Inflammatory macrophage (primary cell): ENCODE measurements around the gene GPA33.

Experiments used
- DNase-seq, 2 donors: peaks; one replicate each; pipeline ENCODE4 v3.0.0-alpha.2; 2020 to 2022

GPA33 gene

GRCh38 chr1:167086033-167086432, 4.1 kb downstream of the GPA33 start:
- no peak for DNase-seq

DNA sequence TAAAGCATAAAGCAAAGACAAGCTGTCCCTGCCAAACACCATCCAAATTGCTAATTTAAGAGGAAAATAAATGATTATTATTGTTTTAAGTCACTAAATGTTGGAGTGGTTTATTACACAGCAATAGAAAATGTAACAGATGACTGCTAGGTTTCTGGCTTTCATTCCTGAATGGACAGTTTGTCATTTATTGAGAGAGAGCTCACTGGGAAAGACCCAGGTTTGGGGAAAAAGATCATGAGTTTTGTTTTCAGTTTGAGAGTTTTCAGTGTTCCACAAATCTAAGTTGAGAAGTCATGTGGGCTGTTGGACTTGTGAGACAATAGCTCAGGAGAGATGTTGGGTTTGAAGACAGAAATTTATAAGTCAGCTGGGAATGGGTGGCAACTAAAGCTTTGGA, 5.4 kb downstream of the GPA33 start:
- DNase-seq, result no peak

GRCh38 chr1:167083871-167084270, 6.3 kb downstream of the GPA33 start:
- DNase-seq, result no peak

- DNase-seq, result no peak
Measured at GRCh38 chr1:167083066-167083665, 7.0 kb downstream of the GPA33 start.

- peak; percentile 79 to 84 for DNase-seq
Measured at GRCh38 chr1:167082511-167083027, 7.6 kb downstream of the GPA33 start.

- DNase-seq, result no peak
Measured at GRCh38 chr1:167081594-167082156, 8.5 kb downstream of the GPA33 start.

- DNase-seq, result no peak
Measured at GRCh38 chr1:167077868-167078210, 12.3 kb downstream of the GPA33 start.

GRCh38 chr1:167077128-167077867, 12.9 kb downstream of the GPA33 start:
- DNase-seq, result no peak

DNA sequence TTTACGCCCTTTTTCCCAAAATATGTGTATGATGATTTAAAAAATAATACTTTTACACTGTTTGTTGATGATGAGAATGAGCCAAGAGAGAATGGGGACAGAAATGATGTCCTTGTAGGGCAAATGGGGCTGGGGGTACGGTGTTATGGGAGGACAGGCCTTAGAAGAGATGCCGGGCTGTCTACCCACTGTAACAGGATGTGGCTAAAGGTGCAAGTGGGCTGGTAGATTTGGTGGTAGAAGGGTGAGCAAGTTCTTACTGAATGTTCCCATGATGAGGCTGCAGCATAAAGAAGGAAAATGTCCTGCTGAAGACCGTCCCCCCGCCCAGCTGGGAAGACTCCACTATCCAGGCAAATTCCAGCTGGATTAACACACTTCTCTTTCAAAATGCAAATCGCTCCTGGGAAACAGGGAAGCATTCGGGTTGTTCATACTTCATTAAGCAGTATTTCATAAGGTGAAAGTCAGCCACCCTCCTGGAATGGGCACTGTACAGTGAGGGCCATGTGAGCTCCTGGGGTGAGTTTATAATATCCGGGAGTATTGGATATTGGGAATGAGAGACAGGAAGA, 14.0 kb downstream of the GPA33 start:
- DNase-seq, result no peak

- no peak for DNase-seq
Measured at GRCh38 chr1:167071286-167071685, 18.9 kb downstream of the GPA33 start.

DNA sequence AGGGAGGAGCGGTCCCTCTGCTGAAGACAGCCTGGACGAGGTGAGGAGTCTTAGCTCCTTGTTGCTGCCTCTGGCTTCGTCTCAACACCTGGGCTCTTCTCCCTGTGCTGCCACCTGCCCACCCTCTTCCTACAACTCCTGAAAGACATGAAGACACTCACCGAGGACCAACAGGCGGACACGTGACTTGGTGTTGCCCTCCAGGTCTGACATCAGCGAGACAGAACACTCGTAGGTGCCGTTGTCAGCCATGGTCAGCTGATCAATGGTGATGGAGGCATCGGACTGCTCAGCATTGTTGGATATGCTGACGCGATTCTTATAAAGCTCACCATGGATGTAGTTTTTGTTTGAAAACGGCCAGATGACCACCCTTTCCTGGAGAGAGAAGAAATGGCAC, 21.4 kb downstream of the GPA33 start:
- no peak for DNase-seq

DNA sequence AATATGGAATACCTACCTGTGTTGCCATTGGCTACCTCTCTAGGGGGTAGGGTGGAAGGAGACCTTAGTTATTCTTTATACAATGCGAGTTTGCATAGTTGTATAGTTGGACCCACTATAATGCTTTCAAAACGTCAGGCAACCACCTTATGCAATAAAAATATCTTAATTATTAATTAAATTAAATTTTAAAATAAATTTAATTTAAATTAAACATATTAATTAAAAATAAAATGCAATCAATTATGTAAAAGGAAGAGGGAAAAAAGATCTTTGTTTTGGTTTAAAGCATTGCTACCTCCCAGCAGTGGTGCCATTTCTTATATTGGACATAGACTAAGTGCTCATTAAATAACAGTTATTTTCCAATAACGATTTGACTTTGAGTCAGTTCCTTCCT, 22.3 kb downstream of the GPA33 start:
- DNase-seq, result no peak

DNA sequence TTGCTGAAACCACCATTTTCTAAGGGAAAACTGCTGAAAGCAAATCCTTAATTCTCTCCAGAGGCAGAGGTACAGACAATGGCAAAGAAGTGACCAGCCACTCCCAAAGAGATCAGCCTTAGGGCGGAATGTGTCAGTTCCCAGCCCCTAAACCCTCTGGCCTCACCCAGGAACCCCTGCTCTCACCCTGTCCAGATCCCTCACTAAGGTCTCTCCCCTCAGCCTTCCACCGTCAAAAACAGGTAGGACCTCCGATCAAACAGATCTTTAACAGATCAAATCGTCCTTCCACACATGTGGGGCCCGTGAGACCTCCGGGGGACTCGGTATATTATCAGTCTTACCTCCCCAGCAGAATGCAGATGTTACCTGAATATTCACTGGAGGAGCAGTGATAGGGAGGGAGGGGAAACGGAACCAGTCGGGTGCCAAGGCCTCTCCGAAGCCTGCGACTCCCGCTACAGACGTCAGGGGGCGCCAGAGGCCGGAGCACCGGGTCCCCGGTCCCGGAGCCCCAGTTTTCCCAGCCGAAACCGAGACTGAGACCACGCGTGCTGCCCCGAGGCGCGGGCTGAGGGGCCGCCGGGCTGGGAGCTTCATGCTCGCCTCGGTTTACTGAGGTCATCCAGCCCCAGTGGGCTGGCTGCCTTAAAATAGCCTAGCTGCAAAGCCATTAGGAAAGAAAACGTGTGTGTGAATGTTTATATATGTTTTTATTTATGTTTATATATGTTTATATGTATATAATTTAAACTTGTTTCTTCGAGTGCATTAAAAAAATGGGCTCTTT, 23.6 kb downstream of the GPA33 start:
- DNase-seq, result peak; percentile 69 to 71

GRCh38 chr1:167065471-167065870, 24.7 kb downstream of the GPA33 start:
- no peak for DNase-seq

GRCh38 chr1:167064621-167065020, 25.6 kb downstream of the GPA33 start:
- DNase-seq, result no peak

- no peak for DNase-seq
Measured at GRCh38 chr1:167061073-167061464, 29.1 kb downstream of the GPA33 start.

GRCh38 chr1:167060141-167061072, 29.8 kb downstream of the GPA33 start:
- DNase-seq, result peak in 1 of 2 donors; percentile 13

DNA sequence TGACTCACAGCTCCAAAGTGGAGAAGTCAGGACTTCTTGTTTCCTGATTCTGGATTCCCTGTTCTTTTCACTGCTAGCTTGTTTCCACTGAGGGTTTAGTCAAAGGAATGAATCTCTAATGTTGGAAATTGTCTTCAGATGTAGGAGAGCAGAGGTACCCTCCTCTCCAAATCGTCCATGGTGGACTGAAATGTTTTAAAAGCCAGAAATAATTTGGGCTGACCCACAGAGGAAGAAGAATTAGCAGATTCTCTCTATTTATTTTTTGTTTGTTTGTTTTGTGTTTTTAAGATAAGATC, 30.4 kb downstream of the GPA33 start:
- DNase-seq, result no peak

- DNase-seq, result peak; percentile 72 to 76
Measured at GRCh38 chr1:167059045-167059808, 30.9 kb downstream of the GPA33 start.

DNA sequence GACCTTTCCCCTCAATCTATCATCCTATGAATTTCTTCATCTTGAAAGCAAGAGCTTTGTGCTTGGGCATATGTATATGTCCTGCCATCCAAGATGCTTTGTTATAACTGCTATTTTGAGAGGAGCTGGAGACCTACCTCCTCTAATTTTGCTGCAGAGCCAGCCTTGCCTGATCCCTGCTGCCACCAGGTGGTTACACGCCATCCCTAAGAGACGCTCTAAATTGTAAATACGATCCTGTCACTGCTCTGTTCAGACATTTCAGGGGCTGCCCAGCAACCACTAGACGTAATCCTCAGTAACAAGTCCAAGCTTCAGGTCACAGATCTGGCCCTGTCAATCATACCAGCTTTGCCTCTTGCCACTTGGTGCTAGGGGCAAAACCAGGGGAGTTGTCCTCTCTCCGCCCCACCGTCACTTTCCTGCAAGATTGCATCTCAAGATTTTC, 32.9 kb downstream of the GPA33 start:
- DNase-seq, result peak in 1 of 2 donors; percentile 25
